WTC11 (cell line): ENCODE results near the gene CGA. TPM values are rescaled to one million over a fixed set of nuclear protein-coding genes. Genes with fewer than 3 reads are reported as not detected.

Experiments used
- ATAC-seq: fragments of 200-7000 bp; cut with Tn5 transposase; 2 replicates; pipeline ENCODE4 v1.10.0; 2021; ENCODE audit warnings: mild to moderate bottlenecking, moderate library complexity
- CTCF ChIA-PET: fragments of 300-600 bp; sonication (Branson Sonifier 250); formaldehyde crosslinking; loops from one replicate; lab custom pipeline; 2021; ENCODE audit warnings: antibody characterized with exemption; lab: Charles Lee
- POLR2A ChIA-PET: fragments of 350-600 bp; sonication (Branson Sonifier 250); formaldehyde crosslinking; loops from one replicate; lab custom pipeline; 2021; ENCODE audit warnings: antibody characterized with exemption; lab: Charles Lee
- DNase-seq: peaks from one replicate; pipeline ENCODE4 v3.0.0; 2021; ENCODE audit warnings: low spot score
- H3K27ac Mint-ChIP-seq: 2 replicates; pipeline ENCODE4 v1.8.0; 2021; ENCODE audit warnings: mixed read lengths
- H3K27me3 Mint-ChIP-seq: 2 replicates; pipeline ENCODE4 v1.8.0; 2021; ENCODE audit warnings: low read depth, mild to moderate bottlenecking, moderate library complexity, mixed read lengths
- H3K36me3 Mint-ChIP-seq: 2 replicates; pipeline ENCODE4 v1.8.0; 2021; ENCODE audit warnings: mixed read lengths
- H3K4me1 Mint-ChIP-seq: 2 replicates; pipeline ENCODE4 v1.8.0; 2022; ENCODE audit warnings: mixed read lengths
- H3K4me3 Mint-ChIP-seq: 2 replicates; pipeline ENCODE4 v1.8.0; 2021; ENCODE audit warnings: mild to moderate bottlenecking, moderate library complexity, mixed read lengths
- H3K9me3 Mint-ChIP-seq: 2 replicates; pipeline ENCODE4 v1.8.0; 2021; ENCODE audit warnings: mixed read lengths
- ATF1 ChIP-seq: sonication (generic); formaldehyde crosslinking; IDR thresholded peaks from 2 replicates; pipeline ENCODE4 v1.8.1; 2023; ENCODE audit warnings: mild to moderate bottlenecking, moderate library complexity, missing genetic modification reagents
- CREB1 ChIP-seq: sonication (generic); formaldehyde crosslinking; IDR thresholded peaks from 2 replicates; pipeline ENCODE4 v1.8.0; 2023; ENCODE audit warnings: mild to moderate bottlenecking, missing genetic modification reagents
- ESRRA ChIP-seq: sonication (generic); formaldehyde crosslinking; IDR thresholded peaks from 2 replicates; pipeline ENCODE4 v1.8.1; 2022; ENCODE audit warnings: mild to moderate bottlenecking, missing genetic modification reagents, borderline replicate concordance
- JUN ChIP-seq: sonication (generic); formaldehyde crosslinking; IDR thresholded peaks from 2 replicates; pipeline ENCODE4 v1.8.0; 2023; ENCODE audit warnings: mild to moderate bottlenecking, missing genetic modification reagents
- MXD4 ChIP-seq: fragments of 250-450 bp; sonication (Bioruptor Pico); IDR thresholded peaks from 2 replicates; pipeline ENCODE4 v1.8.0; 2021; ENCODE audit warnings: mild to moderate bottlenecking, moderate library complexity, borderline replicate concordance
- PRRX2 ChIP-seq: fragments of 250-450 bp; sonication (Bioruptor Pico); IDR thresholded peaks from 2 replicates; pipeline ENCODE4 v1.8.0; 2021; ENCODE audit warnings: mild to moderate bottlenecking
- SMAD4 ChIP-seq: sonication (generic); formaldehyde crosslinking; IDR thresholded peaks from 2 replicates; pipeline ENCODE4 v1.8.0; 2022; ENCODE audit warnings: mild to moderate bottlenecking, missing genetic modification reagents
- TEAD1 ChIP-seq: sonication (generic); formaldehyde crosslinking; IDR thresholded peaks from 2 replicates; pipeline ENCODE4 v1.8.0; 2022; ENCODE audit warnings: mild to moderate bottlenecking, missing genetic modification reagents
- ZNF121 ChIP-seq: sonication (generic); formaldehyde crosslinking; IDR thresholded peaks from 2 replicates; pipeline ENCODE4 v1.8.0; 2023; ENCODE audit warnings: missing genetic modification reagents
- ZNF219 ChIP-seq: sonication (generic); formaldehyde crosslinking; IDR thresholded peaks from 2 replicates; pipeline ENCODE4 v1.8.0; 2023; ENCODE audit warnings: missing genetic modification reagents, mild to moderate bottlenecking, borderline replicate concordance
- ZNF232 ChIP-seq: sonication (generic); formaldehyde crosslinking; IDR thresholded peaks from 2 replicates; pipeline ENCODE4 v1.8.0; 2022; ENCODE audit warnings: mild to moderate bottlenecking, missing genetic modification reagents
- total RNA-seq: library from RNA; stranded (reverse); gene quantifications from 3 replicates; pipeline ENCODE4 v1.2.3, GENCODE V29; 2021
- TF ChIP-seq, protein P1 (sequence below): sonication (generic); formaldehyde crosslinking; IDR thresholded peaks from 2 replicates; pipeline ENCODE4 v1.8.0; 2023; ENCODE audit warnings: missing genetic modification reagents, mild to moderate bottlenecking, borderline replicate concordance
- TF ChIP-seq, protein P2 (sequence below): sonication (generic); formaldehyde crosslinking; IDR thresholded peaks from 2 replicates; pipeline ENCODE4 v1.8.1; 2023; ENCODE audit warnings: mild to moderate bottlenecking, missing genetic modification reagents, borderline replicate concordance
- TF ChIP-seq, protein P3 (sequence below): sonication (generic); formaldehyde crosslinking; conservative IDR thresholded peaks from 2 replicates; pipeline ENCODE4 v1.8.1; 2023; ENCODE audit warnings: mild to moderate bottlenecking, low read depth, missing genetic modification reagents, moderate library complexity
- TF ChIP-seq, protein P4 (sequence below): sonication (generic); formaldehyde crosslinking; IDR thresholded peaks from 2 replicates; pipeline ENCODE4 v1.8.1; 2023; ENCODE audit warnings: mild to moderate bottlenecking, moderate library complexity, missing genetic modification reagents
- TF ChIP-seq, protein P5 (sequence below): fragments of 250-450 bp; sonication (Bioruptor Pico); IDR thresholded peaks from 2 replicates; pipeline ENCODE4 v2.1.2; 2022; ENCODE audit warnings: mild to moderate bottlenecking, moderate library complexity
- TF ChIP-seq, protein P6 (sequence below): fragments of 250-450 bp; sonication (Bioruptor Pico); IDR thresholded peaks from 2 replicates; pipeline ENCODE4 v1.9.0; 2021; ENCODE audit warnings: mild to moderate bottlenecking, borderline replicate concordance

The CGA gene
- total RNA-seq, 1 experiment from 2014 or later, result not detected

DNA sequence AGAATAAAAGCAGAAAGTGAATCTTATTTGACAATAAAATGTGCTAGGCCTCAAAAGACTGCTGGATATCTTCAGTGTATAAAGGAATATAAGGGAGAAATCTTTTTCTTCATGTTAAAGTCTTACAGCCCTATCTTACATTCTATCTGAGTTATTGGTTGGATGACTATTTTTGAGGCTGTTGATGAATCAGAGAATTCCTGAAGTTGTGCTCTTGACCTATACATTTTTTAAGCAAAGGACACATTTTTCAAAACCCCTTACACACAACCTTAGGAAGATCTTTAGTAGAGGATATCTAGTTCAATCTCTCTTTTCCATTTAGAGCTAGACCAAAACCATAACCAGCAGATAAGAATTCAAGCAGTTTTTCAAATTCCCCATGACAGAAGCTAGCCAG, 10.9 kb upstream of the CGA start:
- H3K36me3 Mint-ChIP-seq, result no peaks in the 10 kb centered on the region
- H3K9me3 Mint-ChIP-seq, result peaks cover 3% of the 10 kb centered on the region; the same call in 1 of the 2 replicates
- ATAC-seq (no peak), DNase-seq (no peak)
- ChIA-PET CTCF (no interaction called here), POLR2A (no interaction called here)
- H3K27me3 Mint-ChIP-seq, result no peaks in the 10 kb centered on the region
- no peak overlapping the region for H3K4me3 Mint-ChIP-seq
- TF ChIP-seq PRRX2 (CRISPR knock-in tag) (no peak), MXD4 (CRISPR knock-in tag) (no peak), ZNF219 (no peak), ATF1 (no peak), JUN (CRISPR knock-in tag) (no peak), ZNF121 (CRISPR knock-in tag) (no peak), CREB1 (CRISPR knock-in tag) (no peak)
- TF ChIP-seq, protein P1, sequence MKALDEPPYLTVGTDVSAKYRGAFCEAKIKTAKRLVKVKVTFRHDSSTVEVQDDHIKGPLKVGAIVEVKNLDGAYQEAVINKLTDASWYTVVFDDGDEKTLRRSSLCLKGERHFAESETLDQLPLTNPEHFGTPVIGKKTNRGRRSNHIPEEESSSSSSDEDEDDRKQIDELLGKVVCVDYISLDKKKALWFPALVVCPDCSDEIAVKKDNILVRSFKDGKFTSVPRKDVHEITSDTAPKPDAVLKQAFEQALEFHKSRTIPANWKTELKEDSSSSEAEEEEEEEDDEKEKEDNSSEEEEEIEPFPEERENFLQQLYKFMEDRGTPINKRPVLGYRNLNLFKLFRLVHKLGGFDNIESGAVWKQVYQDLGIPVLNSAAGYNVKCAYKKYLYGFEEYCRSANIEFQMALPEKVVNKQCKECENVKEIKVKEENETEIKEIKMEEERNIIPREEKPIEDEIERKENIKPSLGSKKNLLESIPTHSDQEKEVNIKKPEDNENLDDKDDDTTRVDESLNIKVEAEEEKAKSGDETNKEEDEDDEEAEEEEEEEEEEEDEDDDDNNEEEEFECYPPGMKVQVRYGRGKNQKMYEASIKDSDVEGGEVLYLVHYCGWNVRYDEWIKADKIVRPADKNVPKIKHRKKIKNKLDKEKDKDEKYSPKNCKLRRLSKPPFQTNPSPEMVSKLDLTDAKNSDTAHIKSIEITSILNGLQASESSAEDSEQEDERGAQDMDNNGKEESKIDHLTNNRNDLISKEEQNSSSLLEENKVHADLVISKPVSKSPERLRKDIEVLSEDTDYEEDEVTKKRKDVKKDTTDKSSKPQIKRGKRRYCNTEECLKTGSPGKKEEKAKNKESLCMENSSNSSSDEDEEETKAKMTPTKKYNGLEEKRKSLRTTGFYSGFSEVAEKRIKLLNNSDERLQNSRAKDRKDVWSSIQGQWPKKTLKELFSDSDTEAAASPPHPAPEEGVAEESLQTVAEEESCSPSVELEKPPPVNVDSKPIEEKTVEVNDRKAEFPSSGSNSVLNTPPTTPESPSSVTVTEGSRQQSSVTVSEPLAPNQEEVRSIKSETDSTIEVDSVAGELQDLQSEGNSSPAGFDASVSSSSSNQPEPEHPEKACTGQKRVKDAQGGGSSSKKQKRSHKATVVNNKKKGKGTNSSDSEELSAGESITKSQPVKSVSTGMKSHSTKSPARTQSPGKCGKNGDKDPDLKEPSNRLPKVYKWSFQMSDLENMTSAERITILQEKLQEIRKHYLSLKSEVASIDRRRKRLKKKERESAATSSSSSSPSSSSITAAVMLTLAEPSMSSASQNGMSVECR (CRISPR knock-in tag), result no peak
- TF ChIP-seq, protein P2, sequence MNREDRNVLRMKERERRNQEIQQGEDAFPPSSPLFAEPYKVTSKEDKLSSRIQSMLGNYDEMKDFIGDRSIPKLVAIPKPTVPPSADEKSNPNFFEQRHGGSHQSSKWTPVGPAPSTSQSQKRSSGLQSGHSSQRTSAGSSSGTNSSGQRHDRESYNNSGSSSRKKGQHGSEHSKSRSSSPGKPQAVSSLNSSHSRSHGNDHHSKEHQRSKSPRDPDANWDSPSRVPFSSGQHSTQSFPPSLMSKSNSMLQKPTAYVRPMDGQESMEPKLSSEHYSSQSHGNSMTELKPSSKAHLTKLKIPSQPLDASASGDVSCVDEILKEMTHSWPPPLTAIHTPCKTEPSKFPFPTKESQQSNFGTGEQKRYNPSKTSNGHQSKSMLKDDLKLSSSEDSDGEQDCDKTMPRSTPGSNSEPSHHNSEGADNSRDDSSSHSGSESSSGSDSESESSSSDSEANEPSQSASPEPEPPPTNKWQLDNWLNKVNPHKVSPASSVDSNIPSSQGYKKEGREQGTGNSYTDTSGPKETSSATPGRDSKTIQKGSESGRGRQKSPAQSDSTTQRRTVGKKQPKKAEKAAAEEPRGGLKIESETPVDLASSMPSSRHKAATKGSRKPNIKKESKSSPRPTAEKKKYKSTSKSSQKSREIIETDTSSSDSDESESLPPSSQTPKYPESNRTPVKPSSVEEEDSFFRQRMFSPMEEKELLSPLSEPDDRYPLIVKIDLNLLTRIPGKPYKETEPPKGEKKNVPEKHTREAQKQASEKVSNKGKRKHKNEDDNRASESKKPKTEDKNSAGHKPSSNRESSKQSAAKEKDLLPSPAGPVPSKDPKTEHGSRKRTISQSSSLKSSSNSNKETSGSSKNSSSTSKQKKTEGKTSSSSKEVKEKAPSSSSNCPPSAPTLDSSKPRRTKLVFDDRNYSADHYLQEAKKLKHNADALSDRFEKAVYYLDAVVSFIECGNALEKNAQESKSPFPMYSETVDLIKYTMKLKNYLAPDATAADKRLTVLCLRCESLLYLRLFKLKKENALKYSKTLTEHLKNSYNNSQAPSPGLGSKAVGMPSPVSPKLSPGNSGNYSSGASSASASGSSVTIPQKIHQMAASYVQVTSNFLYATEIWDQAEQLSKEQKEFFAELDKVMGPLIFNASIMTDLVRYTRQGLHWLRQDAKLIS, result no peak
- TF ChIP-seq, protein P3, sequence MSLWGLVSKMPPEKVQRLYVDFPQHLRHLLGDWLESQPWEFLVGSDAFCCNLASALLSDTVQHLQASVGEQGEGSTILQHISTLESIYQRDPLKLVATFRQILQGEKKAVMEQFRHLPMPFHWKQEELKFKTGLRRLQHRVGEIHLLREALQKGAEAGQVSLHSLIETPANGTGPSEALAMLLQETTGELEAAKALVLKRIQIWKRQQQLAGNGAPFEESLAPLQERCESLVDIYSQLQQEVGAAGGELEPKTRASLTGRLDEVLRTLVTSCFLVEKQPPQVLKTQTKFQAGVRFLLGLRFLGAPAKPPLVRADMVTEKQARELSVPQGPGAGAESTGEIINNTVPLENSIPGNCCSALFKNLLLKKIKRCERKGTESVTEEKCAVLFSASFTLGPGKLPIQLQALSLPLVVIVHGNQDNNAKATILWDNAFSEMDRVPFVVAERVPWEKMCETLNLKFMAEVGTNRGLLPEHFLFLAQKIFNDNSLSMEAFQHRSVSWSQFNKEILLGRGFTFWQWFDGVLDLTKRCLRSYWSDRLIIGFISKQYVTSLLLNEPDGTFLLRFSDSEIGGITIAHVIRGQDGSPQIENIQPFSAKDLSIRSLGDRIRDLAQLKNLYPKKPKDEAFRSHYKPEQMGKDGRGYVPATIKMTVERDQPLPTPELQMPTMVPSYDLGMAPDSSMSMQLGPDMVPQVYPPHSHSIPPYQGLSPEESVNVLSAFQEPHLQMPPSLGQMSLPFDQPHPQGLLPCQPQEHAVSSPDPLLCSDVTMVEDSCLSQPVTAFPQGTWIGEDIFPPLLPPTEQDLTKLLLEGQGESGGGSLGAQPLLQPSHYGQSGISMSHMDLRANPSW (CRISPR knock-in tag), result no peak
- H3K4me1 Mint-ChIP-seq, result no peaks in the 10 kb centered on the region
- H3K27ac Mint-ChIP-seq, result no peak overlapping the region

DNA sequence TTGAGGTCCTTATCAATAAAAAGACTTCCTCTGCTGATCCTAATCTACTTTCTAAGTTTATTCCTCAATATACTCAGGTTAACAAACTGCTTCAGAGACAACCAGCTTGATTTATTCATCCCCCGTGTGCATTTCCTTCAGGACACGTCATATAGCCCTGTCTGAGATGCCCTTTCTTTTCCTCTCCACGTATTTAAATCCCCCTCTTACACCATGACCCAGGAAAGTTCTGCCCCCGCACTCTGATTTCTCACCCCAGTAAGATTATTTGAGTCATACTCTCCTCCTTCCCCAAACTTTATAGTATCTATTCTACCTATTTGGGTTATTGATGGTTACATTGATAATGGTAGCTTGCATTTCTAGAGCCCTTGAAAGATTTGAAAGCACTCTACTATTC, 9.8 kb upstream of the CGA start:
- peaks cover 3% of the 10 kb centered on the region; the same call in 1 of the 2 replicates for H3K9me3 Mint-ChIP-seq
- no peaks in the 10 kb centered on the region for H3K36me3 Mint-ChIP-seq
- H3K4me3 Mint-ChIP-seq, result no peak overlapping the region
- no peak for ATAC-seq
- no peak for DNase-seq
- no peak overlapping the region for H3K27ac Mint-ChIP-seq
- ChIA-PET POLR2A (no interaction called here), CTCF (no interaction called here)
- no peaks in the 10 kb centered on the region for H3K4me1 Mint-ChIP-seq
- H3K27me3 Mint-ChIP-seq, result no peaks in the 10 kb centered on the region
- TF ChIP-seq ESRRA (CRISPR knock-in tag) (no peak), TEAD1 (no peak), SMAD4 (CRISPR knock-in tag) (no peak), PRRX2 (CRISPR knock-in tag) (no peak), ZNF232 (CRISPR knock-in tag) (no peak)
- TF ChIP-seq, protein P4, sequence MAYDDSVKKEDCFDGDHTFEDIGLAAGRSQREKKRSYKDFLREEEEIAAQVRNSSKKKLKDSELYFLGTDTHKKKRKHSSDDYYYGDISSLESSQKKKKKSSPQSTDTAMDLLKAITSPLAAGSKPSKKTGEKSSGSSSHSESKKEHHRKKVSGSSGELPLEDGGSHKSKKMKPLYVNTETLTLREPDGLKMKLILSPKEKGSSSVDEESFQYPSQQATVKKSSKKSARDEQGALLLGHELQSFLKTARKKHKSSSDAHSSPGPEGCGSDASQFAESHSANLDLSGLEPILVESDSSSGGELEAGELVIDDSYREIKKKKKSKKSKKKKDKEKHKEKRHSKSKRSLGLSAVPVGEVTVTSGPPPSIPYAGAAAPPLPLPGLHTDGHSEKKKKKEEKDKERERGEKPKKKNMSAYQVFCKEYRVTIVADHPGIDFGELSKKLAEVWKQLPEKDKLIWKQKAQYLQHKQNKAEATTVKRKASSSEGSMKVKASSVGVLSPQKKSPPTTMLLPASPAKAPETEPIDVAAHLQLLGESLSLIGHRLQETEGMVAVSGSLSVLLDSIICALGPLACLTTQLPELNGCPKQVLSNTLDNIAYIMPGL (CRISPR knock-in tag), result no peak
- TF ChIP-seq, protein P5, sequence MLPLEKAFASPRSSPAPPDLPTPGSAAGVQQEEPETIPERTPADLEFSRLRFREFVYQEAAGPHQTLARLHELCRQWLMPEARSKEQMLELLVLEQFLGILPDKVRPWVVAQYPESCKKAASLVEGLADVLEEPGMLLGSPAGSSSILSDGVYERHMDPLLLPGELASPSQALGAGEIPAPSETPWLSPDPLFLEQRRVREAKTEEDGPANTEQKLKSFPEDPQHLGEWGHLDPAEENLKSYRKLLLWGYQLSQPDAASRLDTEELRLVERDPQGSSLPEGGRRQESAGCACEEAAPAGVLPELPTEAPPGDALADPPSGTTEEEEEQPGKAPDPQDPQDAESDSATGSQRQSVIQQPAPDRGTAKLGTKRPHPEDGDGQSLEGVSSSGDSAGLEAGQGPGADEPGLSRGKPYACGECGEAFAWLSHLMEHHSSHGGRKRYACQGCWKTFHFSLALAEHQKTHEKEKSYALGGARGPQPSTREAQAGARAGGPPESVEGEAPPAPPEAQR (CRISPR knock-in tag), result no peak
- TF ChIP-seq, protein P6, sequence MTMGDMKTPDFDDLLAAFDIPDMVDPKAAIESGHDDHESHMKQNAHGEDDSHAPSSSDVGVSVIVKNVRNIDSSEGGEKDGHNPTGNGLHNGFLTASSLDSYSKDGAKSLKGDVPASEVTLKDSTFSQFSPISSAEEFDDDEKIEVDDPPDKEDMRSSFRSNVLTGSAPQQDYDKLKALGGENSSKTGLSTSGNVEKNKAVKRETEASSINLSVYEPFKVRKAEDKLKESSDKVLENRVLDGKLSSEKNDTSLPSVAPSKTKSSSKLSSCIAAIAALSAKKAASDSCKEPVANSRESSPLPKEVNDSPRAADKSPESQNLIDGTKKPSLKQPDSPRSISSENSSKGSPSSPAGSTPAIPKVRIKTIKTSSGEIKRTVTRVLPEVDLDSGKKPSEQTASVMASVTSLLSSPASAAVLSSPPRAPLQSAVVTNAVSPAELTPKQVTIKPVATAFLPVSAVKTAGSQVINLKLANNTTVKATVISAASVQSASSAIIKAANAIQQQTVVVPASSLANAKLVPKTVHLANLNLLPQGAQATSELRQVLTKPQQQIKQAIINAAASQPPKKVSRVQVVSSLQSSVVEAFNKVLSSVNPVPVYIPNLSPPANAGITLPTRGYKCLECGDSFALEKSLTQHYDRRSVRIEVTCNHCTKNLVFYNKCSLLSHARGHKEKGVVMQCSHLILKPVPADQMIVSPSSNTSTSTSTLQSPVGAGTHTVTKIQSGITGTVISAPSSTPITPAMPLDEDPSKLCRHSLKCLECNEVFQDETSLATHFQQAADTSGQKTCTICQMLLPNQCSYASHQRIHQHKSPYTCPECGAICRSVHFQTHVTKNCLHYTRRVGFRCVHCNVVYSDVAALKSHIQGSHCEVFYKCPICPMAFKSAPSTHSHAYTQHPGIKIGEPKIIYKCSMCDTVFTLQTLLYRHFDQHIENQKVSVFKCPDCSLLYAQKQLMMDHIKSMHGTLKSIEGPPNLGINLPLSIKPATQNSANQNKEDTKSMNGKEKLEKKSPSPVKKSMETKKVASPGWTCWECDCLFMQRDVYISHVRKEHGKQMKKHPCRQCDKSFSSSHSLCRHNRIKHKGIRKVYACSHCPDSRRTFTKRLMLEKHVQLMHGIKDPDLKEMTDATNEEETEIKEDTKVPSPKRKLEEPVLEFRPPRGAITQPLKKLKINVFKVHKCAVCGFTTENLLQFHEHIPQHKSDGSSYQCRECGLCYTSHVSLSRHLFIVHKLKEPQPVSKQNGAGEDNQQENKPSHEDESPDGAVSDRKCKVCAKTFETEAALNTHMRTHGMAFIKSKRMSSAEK, result no peak
